Activated T-helper 1 cell treated with Interleukin-2 at 50 U/mL for 16 hours (primary cell): ENCODE results near the gene ZC3H18.
A peak's percentile ranks its signal among the peaks of the same experiment; 100 is the strongest.

Source experiments
- DNase-seq: peaks from one replicate; pipeline ENCODE4 v3.0.0-alpha.2; 2020; ENCODE audit warnings: low read depth

The ZC3H18 gene

DNA sequence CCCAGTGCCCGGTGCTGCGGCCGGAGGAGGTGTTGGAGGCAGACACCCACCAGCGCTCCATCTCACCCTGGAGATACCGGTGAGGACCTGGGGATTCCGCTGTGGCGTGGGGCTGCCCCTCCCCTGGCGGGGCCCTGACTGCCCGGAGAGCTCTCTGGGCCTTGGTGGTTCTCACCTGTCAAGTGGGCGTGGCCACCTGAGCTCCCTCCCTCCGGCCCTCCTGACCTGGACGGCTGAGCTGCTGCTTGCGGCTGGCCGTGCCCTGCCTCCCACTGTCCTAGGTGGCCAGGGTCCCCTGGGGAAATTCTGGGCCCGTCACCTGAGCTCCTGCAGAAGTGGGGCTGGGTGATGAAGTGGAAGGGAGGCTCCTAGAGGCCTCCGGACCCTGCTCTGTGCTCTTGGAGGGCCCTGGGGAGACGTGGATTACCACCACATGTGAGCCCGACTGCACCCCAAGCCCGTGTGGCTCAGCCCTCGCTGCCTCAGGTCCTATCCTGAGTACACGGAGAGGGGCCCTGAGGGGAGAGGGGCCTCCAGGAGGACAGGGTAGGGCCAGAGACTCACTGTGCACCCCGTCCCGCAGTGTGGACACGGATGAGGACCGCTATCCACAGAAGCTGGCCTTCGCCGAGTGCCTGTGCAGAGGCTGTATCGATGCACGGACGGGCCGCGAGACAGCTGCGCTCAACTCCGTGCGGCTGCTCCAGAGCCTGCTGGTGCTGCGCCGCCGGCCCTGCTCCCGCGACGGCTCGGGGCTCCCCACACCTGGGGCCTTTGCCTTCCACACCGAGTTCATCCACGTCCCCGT lies 69.2 kb downstream of the ZC3H18 start:
- DNase-seq: no peak

DNA sequence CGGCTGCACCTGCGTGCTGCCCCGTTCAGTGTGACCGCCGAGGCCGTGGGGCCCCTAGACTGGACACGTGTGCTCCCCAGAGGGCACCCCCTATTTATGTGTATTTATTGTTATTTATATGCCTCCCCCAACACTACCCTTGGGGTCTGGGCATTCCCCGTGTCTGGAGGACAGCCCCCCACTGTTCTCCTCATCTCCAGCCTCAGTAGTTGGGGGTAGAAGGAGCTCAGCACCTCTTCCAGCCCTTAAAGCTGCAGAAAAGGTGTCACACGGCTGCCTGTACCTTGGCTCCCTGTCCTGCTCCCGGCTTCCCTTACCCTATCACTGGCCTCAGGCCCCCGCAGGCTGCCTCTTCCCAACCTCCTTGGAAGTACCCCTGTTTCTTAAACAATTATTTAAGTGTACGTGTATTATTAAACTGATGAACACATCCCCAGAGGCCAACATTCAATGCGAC lies 69.9 kb downstream of the ZC3H18 start:
- no peak for DNase-seq

DNA sequence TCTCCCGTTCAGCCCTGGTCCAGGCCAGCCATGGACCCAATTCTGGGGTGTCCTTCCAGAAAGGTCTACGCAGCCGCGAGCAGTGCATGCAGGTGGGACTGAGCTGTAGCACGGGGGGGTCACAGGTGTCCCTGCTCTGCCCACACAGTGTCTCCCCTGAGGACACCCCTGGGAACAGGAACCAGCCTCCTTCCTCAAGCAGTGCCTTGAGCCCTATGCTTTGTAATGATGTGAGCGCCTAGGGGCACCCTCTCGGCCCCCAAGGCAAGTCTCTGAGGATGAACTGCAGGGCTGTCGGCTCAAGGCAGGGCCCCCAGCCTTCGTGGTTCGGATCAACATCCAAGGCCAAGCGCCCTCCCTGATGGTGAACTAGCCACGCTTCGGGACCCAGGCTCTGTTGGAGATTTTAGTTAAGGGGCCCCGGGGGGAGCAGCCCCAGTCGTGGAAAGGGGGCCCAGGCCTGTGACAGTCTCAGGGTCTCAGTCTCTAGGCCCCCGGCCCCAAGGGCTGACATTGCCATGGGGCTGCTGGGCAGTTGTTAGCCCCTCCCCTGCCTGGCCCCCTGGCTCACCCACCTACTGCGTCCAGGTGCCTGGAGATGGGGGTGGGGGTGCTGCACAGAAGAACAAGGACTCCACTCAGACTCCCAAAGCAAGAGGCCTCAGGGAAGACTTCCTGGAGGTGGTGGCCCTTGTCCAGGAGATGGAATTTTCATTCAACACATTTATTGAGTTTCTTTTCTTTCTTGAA lies 70.5 kb downstream of the ZC3H18 start:
- no peak for DNase-seq

DNA sequence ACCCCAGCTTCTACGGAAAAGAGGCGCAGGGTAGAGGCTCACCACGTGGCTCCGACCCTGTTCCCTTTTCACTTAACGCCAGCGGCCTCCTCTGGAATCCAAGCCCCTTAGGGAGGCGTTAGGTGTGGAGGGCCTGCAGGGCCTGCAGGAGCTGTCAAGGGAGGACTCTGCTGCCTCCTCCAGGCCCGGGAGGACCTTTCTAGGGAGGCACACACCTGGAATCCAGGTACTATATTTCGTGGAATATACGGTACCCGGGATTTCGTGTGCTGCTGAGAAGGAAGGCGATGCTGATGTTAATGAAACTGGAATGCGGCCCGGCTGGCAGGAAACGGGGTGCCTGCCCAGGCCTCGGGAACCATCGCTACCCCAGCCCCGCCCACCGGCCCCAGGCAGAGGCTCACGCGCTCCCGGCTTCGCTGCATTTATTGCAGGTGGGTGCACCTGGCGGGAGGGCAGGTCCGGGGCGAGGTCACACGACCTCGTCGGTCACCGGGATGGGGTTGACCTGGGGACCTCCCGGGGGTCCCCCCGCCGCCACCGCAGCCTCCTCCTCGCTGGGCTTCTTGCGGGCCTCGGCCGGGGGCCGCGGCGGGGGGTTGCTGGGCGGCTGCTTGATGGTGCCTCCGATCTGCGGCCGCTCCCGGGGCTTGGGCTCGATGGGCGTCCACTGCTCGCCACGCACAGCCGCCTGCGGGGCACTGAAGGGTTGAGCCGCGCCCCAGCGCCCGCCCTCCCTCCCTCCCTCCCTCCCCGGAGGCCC lies 72.9 kb downstream of the ZC3H18 start:
- DNase-seq: no peak

DNA sequence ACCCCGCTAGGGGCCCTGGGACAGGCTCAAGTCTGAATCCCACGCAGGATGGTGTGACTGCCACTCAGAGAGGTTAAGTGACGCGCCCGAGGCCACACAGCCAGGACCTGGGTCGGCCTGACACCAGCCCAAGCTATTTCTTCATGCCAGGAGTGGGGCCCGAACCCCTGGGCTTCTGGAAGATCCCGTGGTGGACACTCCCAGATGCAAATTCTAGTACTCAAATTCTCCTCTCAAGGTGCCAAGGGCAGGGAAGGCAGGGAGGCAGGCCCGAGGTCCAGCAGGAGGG lies 73.4 kb downstream of the ZC3H18 start:
- no peak for DNase-seq

DNA sequence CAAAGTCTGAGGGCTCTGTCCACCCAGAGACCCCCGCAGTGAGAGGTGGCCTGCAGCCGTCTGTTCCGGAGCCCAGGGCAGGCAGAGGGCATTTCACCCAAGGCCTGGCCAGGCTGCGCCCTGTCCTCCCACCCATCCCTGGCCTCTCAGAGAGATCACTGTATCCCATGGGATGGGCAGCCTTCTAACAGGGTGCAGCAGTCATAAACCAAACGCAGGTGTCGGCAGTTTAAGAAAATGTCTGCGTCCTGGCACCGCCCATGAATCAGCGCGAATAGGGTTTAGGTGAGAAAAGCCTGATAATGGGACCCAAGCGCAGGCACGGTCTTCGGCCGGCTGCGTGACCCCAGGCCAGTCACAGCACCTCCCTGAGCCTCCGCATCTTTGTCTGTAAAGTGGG lies 75.3 kb downstream of the ZC3H18 start:
- DNase-seq: no peak

DNA sequence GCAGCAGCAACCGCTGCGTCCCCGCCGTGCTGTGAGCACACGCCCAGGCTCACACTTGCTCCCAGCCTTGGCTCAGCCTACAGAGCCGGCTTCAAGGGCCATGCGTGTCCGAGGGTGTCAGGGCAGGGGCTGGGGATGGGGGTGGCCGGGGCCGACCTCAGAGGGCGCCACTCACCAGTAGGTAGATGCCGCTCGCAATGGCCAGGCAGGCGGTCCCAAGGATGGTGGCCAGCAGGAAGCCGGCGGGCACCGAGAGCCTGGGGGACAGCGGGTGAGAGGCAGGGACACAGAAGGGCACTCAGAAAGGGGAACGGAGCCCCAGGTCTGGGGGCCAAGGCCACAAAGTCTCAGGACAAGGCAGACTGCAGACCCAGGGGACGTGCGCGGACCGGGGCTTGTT lies 75.7 kb downstream of the ZC3H18 start:
- no peak for DNase-seq

DNA sequence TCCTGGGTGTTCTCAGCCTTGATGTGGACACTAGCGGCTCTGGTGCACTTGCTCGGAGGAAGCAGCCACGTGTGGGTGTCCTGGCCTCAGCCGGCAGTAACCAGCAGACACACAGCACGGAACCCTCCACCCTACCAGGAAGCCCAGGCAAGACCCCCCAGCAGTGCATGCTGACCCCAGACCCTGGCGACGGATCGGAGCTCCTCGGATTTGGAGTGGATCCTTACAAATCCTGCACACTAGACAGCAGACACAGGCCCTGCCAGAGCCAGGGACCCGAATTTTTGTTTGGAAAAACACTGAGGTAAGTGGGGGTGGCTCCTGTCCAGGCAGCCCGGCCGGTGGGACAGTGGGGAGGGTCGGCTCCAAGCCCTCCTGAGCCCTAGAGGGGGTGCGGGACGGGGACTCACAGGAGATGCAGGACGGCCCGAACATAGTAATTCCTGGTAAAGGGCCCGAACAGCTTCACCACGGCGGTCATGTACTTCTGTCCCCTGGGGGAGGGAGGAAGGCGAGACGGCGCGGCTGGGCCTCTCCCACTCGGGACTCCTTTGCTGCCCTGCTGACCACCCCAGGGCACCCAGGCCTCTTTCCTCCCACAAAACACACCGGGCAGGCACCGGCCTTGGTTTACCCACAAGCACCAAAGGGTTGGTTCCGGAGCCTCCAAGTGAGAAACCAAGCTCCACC lies 76.3 kb downstream of the ZC3H18 start:
- no peak for DNase-seq

DNA sequence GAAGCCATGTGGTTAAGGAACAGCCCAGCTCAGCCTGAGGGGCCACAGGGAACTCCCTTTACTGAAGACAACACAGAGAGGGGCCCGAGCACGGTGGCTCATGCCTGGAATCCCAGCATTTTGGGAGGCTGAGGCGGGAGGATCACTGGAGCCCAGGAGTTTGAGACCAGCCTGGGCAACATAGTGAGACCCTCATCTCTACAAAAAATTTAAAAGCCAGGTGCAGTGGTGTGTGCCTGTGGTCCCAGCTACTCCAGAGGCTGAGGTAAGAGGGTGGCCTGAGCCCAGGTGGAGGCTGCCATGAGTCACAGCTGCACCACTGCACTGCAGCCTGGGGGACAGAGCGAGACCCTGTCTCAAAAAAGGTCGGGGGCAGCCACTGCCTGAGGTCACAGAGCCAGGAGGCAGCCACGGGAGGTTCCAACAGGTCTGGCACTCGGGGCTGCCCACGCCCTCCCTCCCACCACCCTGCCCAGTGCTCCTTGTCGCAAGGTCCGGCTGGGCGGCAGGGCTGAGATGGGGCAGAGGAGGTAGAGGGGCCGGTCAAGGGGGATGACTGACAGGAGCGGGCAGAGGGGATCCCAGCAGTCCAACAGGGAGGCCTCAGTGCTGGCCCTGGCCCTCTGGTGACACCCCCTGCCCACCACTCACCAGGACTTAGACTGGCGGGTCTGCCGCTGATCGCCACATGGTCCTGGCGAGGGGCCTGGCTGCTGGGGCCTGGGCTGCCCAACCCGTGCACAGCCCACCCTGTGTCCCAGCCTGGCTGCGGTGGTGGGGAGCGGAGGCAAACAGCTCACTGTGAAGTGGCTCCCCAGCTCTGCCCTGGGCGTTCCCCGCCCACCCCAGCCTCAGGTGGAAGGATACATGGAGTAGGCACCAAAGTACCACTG lies 77.2 kb downstream of the ZC3H18 start:
- no peak for DNase-seq

DNA sequence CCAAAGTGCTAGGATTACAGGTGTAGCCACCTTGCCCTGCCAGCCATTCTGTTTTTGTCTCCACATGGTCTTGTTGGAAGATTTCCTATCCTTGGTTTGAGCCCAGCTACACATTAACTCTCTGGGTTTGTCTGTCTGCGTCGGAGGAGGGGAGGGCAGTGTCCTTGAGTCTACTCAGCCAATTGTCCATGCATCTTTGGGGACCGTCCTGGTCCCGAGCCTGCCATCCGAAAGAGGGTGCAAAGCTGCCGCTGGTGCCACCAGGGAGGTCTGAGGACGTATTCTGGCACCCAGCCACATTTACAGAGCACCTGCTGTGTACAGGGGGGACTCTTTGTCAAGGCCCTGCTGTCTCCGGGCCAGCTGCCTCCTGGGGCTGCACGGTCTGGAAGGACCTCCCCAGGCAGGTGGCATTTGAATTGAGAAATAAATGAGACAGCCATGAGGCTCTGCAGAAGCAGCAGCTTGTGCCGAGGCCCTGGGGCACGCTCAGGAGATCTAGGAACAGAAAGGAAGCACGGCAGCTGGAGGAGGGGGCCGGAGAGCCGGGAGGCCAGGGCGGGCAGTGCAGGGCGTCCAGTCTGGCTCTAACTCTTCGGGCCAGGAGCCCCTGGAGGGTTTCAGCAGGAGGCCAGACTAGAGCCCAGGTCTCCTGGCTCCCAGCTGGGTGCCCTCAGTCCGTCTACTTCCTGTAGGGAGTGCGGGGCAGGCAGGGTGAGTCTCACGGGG lies 79.2 kb downstream of the ZC3H18 start:
- DNase-seq: no peak

DNA sequence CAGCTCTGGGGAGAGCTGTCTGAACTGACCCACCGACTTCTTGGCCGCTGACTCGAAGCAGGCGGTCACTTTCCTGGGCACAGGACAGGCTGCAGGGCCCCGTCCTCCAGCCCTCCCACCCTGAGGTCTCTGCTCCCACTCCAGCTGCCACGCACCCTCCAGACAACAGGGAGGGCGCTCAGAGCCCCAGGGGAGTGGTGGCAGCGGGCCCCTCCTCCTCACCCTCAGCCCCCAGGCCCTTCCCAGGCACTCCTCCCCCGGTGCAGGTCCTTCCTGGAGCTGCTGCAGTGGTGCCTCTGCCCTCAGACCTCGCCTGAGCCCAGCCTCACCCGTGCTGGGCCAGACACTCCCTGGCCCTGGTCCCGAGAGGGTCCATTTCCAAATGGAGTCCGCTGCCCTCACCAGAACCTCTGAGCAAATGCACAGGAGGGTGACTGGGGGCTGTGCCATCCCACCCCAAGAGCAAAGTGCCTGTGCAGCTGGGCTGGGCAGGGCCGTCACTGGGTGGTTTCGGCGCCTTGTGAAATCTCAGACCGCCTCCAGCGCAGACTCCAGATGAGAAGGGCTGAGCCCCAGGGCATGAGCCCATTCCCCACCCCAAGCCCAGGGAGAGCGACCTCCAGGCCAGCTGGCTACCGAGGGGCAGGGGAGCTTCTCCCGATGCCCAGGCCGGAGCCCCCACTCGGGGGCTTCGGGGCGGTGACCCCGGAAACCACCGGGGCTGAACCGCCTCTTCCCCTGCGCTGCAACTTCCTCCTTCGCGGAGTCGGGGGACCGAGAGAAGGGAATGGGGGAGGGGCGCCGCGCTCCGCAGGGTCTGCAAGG lies 79.9 kb downstream of the ZC3H18 start:
- no peak for DNase-seq

DNA sequence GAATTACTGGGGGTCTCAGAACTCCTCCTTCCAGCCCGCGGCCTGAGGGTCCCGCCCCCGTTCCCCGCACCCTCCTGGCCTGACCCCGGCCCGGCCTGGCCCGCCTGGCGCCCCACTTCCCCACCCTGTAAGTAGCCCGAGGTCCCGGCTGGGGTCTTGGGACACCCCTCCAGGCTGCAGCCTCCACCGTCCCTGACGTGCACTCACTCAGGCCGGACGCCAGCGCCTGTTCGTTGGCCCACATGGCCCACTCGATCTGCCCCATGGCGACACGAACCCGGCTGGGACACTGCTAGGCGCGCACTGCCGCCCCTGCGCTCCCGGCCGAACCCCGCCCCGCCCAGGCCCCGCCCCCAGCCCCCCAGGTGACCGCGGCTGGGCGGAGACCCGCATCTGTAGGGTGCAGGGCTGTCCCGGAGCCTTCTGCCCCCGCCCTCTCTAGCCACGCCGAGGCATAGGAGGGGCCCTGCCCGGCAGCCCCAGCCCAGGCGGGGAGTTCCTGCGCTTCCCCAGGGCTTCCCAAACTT lies 80.6 kb downstream of the ZC3H18 start, which contains the start of gene CYBA:
Gene CYBA, minus strand, starts transcription at position 305 of the 527 bp plus-strand sequence. Its CDS starts 40 bp downstream, at position 265.
- peak; percentile 72 for DNase-seq

DNA sequence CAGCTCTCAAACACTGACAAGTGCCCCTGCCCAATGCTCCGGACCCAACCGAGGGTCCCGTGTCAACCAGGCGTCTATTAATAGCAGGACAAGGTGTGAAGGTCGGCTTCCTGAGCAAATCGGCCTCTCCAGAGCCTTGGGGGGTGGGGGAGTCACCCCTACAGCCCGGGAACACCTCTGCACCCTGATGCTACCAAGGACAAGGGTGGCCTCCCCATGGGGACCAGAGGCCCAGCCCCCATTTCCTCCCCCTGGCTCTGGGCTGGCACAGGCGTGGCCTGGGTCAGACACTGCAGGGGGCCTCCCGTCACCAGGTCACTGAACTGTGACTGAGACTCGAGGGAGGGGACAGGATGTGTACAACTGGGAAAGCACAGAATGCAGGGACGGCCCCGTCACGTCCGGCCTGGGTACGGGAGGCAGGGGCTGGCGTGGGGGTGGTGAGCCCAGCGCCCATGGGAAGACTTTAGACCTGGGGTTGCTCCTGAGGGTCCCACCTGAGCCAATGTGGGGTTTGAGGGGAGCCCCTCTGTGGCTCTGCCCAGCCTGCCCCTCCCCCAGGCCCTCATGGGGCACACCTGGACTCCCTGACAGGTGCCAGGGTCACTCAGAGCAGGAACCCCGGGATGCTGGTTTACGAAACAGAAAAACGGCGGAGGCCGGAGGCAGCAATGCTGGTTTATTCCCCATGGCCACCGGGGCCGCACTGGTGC lies 81.2 kb downstream of the ZC3H18 start:
- peak; percentile 51 for DNase-seq

DNA sequence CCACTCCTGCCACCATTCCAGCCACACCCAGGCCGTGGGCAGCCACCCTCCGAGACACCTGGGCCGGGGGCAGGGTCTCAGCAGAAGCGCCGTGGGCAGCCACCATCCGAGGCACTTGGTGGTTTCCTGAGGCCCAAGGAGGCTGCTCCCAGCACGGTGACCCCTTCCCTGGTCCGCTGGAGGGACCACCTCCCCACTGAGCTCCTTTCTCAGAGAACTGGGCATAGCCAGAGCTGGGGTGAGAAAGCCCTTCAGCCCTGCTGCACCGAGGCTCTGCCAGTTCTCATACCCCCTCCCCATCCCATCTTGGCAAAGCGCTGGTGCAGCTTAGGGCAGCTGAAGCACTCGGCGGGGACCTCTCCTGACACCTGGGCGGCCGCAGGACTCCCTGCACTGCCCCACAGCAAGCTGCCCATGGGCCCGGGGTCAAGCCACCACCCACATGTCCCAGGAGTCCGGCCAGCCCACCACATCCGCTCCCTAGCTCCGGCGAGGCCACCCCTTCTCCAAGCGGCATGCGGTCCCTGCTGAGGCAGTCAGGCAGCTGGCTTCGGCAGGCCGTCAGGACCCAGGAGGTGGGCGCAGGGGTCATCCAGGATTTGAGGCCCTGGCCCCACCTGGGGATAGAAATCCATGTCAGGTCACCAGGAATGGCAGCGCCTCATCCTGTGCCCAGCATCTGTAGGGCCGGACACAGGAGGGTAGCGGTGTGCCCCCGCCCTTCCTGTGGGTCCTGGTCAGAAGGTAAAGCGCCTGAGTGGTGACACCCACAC lies 82.0 kb downstream of the ZC3H18 start:
- no peak for DNase-seq

DNA sequence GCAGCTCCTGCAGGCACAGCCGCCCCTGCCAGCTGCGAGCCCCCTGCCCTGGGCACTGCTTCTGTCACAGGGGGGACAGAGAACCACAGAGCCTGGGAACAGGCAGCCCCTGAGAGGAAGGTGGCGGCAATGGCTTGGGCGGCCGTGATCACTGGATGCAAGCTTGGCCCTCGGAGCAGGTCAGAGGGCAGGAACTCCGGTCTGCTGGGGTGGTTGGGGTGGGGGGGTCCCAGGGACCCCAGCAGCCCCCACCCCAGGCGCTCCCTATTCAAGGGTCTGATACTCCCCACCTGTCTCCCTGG lies 82.5 kb downstream of the ZC3H18 start:
- no peak for DNase-seq

DNA sequence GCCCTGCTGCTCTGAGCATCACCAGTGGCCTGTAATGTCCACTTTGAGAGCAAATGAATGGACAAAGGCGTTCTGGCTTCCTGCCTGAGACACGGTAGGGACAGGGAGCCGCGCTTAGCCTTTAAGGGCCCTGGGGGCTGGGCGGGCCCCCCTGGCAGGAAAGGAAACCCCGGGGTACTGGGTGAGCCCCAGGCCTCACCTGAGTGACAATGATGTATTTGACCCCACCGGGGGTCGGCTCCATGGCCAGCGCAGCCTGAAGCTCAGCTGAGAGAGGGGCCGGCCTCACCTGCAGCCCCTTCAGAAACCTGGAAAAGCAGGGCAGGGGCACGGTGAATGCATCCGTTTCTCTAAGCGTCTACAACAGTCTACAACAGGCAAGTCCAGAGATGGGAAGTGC lies 82.9 kb downstream of the ZC3H18 start:
- no peak for DNase-seq

DNA sequence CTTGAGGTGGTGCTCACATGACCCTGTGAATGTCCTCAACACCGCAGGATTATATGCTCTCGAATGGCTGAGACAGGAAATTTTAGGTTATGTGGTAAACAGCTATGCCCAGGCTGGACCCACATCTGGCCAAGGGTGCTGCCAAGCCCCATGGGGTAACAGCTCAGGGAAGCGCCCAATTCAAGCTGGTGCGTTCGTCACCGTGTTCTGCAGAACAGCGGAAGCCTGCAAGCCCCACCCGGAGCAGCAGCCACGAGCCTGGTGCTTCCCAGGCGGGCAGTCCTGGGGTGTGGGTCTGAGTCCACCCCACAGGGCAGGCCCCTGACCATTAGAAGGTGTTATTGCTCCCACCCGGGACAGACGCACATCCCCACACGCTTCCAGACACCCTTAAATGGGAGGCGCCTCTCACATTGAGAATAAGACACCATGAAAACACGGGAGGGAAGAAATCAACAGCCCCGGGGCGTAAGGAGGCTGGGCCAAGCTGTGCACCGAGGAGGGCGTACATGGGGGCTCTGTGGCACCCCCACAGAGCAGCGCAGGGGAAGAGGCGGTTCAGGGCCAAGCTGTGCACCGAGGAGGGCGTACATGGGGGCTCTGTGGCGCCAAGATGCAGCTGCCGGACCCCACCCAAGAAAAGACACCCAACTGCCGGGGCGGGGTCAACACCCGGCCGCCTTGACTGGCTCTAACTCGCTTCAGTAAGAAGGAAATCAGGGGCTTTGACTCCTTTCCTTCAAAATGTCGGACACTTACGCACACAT lies 83.6 kb downstream of the ZC3H18 start:
- no peak for DNase-seq
